Neural progenitor cell (in vitro differentiated cells): Measurements from ENCODE around the gene RNF13.
"Not testable (repeated sequence)": the region's sequence is repeated elsewhere in the genome, so short reads cannot be mapped to it uniquely, and the experiment has no call there.

Experiments used
- CTCF ChIP-seq: fragments of 200-600 bp; sonication (generic); IDR thresholded peaks from 2 replicates; pipeline ENCODE4 v1.5.1; 2017; ENCODE audit warnings: antibody characterized with exemption, mild to moderate bottlenecking
- EZH2 ChIP-seq: fragments of 200-600 bp; sonication (generic); IDR thresholded peaks from 2 replicates; pipeline ENCODE4 v1.6.1; 2017; ENCODE audit warnings: antibody characterized with exemption, mild to moderate bottlenecking, moderate library complexity
- EZH2phosphoT487 ChIP-seq: fragments of 200-600 bp; sonication (generic); IDR thresholded peaks from 2 replicates; pipeline ENCODE4 v1.6.1; 2017; ENCODE audit warnings: antibody characterized with exemption

GRCh38 chr3:149943966-149944365, 131.0 kb downstream of the RNF13 start:
- TF ChIP-seq CTCF, EZH2phosphoT487, EZH2: not testable (repeated sequence)
